ENCODE measurements around the gene BRICD5. TPM values are rescaled to one million over a fixed set of nuclear protein-coding genes. Genes with fewer than 3 reads are reported as not detected.

BRICD5 gene
- total RNA-seq, 1 donor from 2014 or later, result 14.4 TPM

DNA sequence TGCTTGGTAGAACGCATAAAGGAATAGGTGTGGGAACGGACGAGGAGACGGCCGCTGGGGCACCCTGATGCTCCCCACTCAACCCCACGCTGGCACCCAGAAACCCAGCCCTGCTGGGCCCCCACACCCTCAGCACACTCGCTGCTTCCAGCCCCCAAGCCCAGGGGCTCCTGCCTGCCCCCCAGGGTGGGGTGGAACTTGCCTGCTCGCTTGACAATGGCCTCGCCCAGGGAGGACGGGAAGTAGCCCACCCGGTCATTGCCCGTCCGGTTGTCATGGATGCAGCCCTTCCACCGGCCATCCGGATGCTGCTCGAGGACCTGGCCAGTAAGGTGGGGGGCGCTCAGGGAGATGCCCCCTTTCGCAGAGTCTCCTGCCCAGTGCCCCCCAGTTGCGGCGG lies 24.2 kb downstream of the BRICD5 start:
- Mint-ChIP-seq H3K27me3 (ENCODE audit: low read depth) (no peaks in the 10 kb centered on the region), H3K36me3 (peaks cover 2% of the 10 kb centered on the region), H3K9me3 (no peaks in the 10 kb centered on the region), H3K27ac (no peak overlapping the region), H3K4me3 (no peak overlapping the region), H3K4me1 (no peaks in the 10 kb centered on the region)
- TF ChIP-seq, protein P1, sequence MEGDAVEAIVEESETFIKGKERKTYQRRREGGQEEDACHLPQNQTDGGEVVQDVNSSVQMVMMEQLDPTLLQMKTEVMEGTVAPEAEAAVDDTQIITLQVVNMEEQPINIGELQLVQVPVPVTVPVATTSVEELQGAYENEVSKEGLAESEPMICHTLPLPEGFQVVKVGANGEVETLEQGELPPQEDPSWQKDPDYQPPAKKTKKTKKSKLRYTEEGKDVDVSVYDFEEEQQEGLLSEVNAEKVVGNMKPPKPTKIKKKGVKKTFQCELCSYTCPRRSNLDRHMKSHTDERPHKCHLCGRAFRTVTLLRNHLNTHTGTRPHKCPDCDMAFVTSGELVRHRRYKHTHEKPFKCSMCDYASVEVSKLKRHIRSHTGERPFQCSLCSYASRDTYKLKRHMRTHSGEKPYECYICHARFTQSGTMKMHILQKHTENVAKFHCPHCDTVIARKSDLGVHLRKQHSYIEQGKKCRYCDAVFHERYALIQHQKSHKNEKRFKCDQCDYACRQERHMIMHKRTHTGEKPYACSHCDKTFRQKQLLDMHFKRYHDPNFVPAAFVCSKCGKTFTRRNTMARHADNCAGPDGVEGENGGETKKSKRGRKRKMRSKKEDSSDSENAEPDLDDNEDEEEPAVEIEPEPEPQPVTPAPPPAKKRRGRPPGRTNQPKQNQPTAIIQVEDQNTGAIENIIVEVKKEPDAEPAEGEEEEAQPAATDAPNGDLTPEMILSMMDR (IDR thresholded peaks at IDR 0.05; ENCODE audit: unreplicated experiment), result no peak
- DNase-seq (ENCODE audit: low spot score in 2 of 2, unreplicated experiment in 2 of 2), result no peak

DNA sequence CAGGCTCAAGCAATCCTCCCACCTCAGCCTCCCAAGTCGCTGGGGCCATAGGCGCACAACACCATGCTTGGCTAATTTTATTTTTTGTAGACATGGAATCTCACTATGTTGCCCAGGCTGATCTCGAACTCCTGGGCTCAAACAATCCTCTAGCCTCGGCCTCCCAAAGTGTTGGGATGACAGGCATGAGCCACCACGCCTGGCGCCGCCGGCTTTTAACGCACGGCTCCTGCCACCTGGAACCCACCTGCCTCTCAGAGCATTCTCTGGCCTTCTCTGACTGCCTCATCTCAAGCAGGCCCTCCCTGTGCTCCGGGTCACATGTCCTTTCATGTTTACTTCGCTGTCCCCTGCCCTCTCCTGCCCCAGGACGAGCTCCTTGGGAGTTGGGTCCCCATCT lies 24.6 kb downstream of the BRICD5 start:
- no peak overlapping the region for H3K4me3 Mint-ChIP-seq
- H3K27me3 Mint-ChIP-seq (ENCODE audit: low read depth), result no peaks in the 10 kb centered on the region
- peaks cover 2% of the 10 kb centered on the region for H3K36me3 Mint-ChIP-seq
- no peak overlapping the region for H3K27ac Mint-ChIP-seq
- H3K4me1 Mint-ChIP-seq, result no peaks in the 10 kb centered on the region
- H3K9me3 Mint-ChIP-seq, result no peaks in the 10 kb centered on the region
- DNase-seq (ENCODE audit: low spot score in 2 of 2, unreplicated experiment in 2 of 2), result no peak
- TF ChIP-seq, protein P1 (IDR thresholded peaks at IDR 0.05; ENCODE audit: unreplicated experiment), result no peak

DNA sequence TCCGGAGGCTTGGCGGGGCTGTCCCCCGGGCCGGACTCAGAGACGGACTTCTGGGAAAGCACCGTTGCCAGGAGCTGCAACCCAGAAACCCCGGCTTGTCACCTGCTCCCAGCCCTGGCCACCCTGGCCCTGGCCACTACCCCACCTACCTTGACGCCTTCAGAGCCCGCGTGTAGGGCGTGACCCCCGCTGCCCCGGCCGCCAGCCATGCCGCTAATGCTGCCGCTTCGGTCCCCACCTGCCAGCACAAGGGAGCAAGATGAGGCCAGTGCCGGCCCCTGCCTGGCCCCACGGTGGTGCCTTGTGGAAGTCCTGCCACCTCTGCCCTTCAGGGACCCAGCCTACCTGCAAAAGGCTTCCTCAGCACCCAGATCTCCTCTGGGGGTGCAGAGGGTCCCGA lies 25.7 kb downstream of the BRICD5 start:
- Mint-ChIP-seq H3K4me3 (no peak overlapping the region), H3K36me3 (peaks cover 2% of the 10 kb centered on the region), H3K27me3 (ENCODE audit: low read depth) (no peaks in the 10 kb centered on the region), H3K4me1 (no peaks in the 10 kb centered on the region), H3K27ac (no peak overlapping the region), H3K9me3 (no peaks in the 10 kb centered on the region)
- DNase-seq (ENCODE audit: low spot score in 2 of 2, unreplicated experiment in 2 of 2), result no peak
- TF ChIP-seq, protein P1 (IDR thresholded peaks at IDR 0.05; ENCODE audit: unreplicated experiment), result no peak

DNA sequence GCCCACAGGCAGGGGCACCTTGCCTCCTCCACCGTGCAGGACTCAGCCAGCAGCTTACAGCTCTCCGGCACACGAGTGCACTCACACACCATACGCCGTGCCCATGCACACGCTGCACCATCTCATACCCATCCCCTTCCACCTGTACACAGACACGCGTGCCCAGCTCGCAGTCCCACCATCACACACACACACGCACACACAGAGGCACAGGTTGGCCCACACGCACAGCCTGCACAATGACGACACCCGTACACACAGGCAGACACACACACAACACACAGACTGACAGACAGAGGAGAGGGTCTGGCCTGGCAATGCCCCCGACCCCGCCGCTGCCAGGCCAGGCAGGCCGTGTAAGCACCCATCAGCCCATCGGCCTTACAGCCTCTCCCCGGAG lies 26.3 kb downstream of the BRICD5 start:
- Mint-ChIP-seq H3K27me3 (ENCODE audit: low read depth) (no peaks in the 10 kb centered on the region), H3K36me3 (peaks cover 2% of the 10 kb centered on the region), H3K4me1 (no peaks in the 10 kb centered on the region), H3K9me3 (no peaks in the 10 kb centered on the region), H3K4me3 (no peak overlapping the region), H3K27ac (no peak overlapping the region)
- no peak for DNase-seq (ENCODE audit: low spot score in 2 of 2, unreplicated experiment in 2 of 2)
- TF ChIP-seq, protein P1 (IDR thresholded peaks at IDR 0.05; ENCODE audit: unreplicated experiment), result no peak

DNA sequence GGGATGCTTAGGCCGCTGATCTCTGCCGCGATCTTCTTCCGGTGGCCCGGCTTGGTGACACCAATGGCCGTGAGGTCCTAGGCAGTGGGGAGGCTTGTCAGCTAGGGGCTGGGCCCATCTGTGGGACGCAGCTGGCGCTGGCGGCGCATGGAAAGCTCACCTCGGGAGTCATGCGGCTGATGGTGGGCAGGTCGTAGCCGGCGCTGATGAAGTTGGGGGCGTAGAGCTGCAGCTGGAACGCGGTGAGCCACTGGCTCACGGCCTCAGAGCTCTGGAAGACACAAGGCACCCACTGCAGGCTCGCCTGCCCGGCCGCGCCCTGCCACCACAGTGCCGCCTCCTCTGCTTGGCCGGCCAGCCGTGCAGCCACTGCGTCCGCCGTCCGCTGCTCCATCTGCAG lies 27.0 kb downstream of the BRICD5 start:
- no peak overlapping the region for H3K4me3 Mint-ChIP-seq
- H3K36me3 Mint-ChIP-seq, result peaks cover 2% of the 10 kb centered on the region
- no peaks in the 10 kb centered on the region for H3K4me1 Mint-ChIP-seq
- H3K9me3 Mint-ChIP-seq, result no peaks in the 10 kb centered on the region
- no peaks in the 10 kb centered on the region for H3K27me3 Mint-ChIP-seq (ENCODE audit: low read depth)
- TF ChIP-seq, protein P1 (IDR thresholded peaks at IDR 0.05; ENCODE audit: unreplicated experiment), result no peak
- no peak for DNase-seq (ENCODE audit: low spot score in 2 of 2, unreplicated experiment in 2 of 2)
- H3K27ac Mint-ChIP-seq, result no peak overlapping the region

DNA sequence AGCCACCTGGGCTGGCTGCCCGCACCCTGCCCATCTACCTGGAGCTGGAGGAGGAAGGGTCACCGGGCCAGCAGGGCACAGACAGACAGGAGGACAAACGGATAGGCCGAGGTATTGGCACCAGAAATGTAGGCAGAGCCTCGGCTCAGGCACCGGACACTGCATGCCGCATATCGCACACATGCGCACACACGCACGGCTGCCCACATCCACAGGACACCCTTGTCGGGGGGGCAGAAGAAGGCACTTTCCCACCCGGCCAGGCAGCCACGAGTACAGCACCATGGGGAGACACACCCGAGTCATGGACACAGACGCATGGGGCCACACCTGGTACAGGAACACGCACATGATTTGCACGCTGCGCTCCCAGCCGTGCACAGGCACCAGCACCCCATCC lies 28.7 kb downstream of the BRICD5 start:
- Mint-ChIP-seq H3K9me3 (no peaks in the 10 kb centered on the region), H3K36me3 (peaks cover 6% of the 10 kb centered on the region), H3K27ac (no peak overlapping the region), H3K4me1 (no peaks in the 10 kb centered on the region), H3K4me3 (no peak overlapping the region), H3K27me3 (ENCODE audit: low read depth) (no peaks in the 10 kb centered on the region)
- no peak for DNase-seq (ENCODE audit: low spot score in 2 of 2, unreplicated experiment in 2 of 2)
- TF ChIP-seq, protein P1 (IDR thresholded peaks at IDR 0.05; ENCODE audit: unreplicated experiment), result no peak
